HCT116 (cell line): ENCODE data around the gene ABCG8. TPM values are rescaled to one million over a fixed set of nuclear protein-coding genes. Genes with fewer than 3 reads are reported as not detected.

Experiments used
- ATAC-seq: fragments of 200-7000 bp; cut with Tn5 transposase; 2 replicates; pipeline ENCODE4 v1.9.1; 2020; ENCODE audit warnings: mild to moderate bottlenecking, moderate library complexity
- BruUV-seq: library from RNA; stranded (reverse); fragments of 400-500 nt; replicated peaks from 2 replicates; lab custom pipeline; 2021; lab: Mats Ljungman, UMichigan
- CTCF ChIA-PET: fragments of 300-600 bp; sonication (Branson Sonifier 250); formaldehyde crosslinking; loops from one replicate; lab custom pipeline; 2021; ENCODE audit warnings: antibody characterized with exemption; lab: Charles Lee
- POLR2A ChIA-PET: fragments of 300-600, 350-600 bp; sonication (Branson Sonifier 250); formaldehyde crosslinking; loops from one replicate; lab custom pipeline; 2021; ENCODE audit warnings: antibody characterized with exemption; lab: Charles Lee
- RAD21 ChIA-PET, 2 experiments: fragments of 300-600 bp; sonication (Branson Sonifier 250); formaldehyde crosslinking; loops; one replicate each; lab custom pipeline; 2023; ENCODE audit warnings: low total read pairs in 2 of 2; ENCODE audit not compliant: uncharacterized antibody in 2 of 2, unreplicated experiment in 2 of 2, low non-redundant PET in 1 of 2; lab: Charles Lee
- DNase-seq: peaks from one replicate; pipeline ENCODE4 v3.0.0-alpha.2; 2010; ENCODE audit warnings: low read depth, low spot score
- H2AFZ ChIP-seq: fragments of 200-600 bp; shearing (Covaris generic), sonication (generic); 2 replicates; pipeline ENCODE4 v1.6.1; 2017; ENCODE audit warnings: low read depth, mixed run types, mixed read lengths, antibody characterized with exemption, low read length; ENCODE audit not compliant: poor library complexity, severe bottlenecking
- H3K27ac ChIP-seq: 2 replicates; pipeline ENCODE4 v1.5.1; 2012; ENCODE audit warnings: low read depth, low read length
- H3K27me3 ChIP-seq: fragments of 200-600 bp; sonication (generic); 2 replicates; pipeline ENCODE4 v1.6.1; 2016; ENCODE audit warnings: mixed run types, low read length, mixed read lengths; ENCODE audit not compliant: insufficient read depth
- H3K36me3 ChIP-seq, 2 experiments: fragments of 200-500 bp in 1 of 2; fragments of 200-600 bp in 1 of 2; sonication (Bioruptor generic) in 1 of 2; sonication (generic) in 1 of 2; 2 replicates each; pipeline versions ENCODE4 v1.5.1 to v1.6.1; 2014 to 2016; ENCODE audit warnings: low read length in 2 of 2, inconsistent platforms in 1 of 2, mixed read lengths in 1 of 2, mixed run types in 1 of 2; ENCODE audit not compliant: insufficient read depth in 2 of 2, control insufficient read depth in 1 of 2
- H3K4me1 ChIP-seq, 2 experiments: fragments of 200-600 bp in 1 of 2; sonication (generic) in 1 of 2; 2 replicates each; pipeline versions ENCODE4 v1.5.1 to v1.6.1; 2012 to 2017; ENCODE audit warnings: low read length in 2 of 2, inconsistent platforms in 1 of 2, mild to moderate bottlenecking in 1 of 2, mixed read lengths in 1 of 2, mixed run types in 1 of 2, moderate library complexity in 1 of 2; ENCODE audit not compliant: insufficient read depth in 2 of 2, control insufficient read depth in 1 of 2
- H3K4me2 ChIP-seq: fragments of 200-600 bp; sonication (generic); 2 replicates; pipeline ENCODE4 v1.6.1; 2017; ENCODE audit warnings: mixed run types, low read length, mixed read lengths
- H3K4me3 ChIP-seq, 2 experiments: fragments of 200-600 bp in 1 of 2; sonication (generic) in 1 of 2; replicated peaks in 1 of 2; 2 replicates each; pipeline ENCODE4 v1.5.1; 2011 to 2016; ENCODE audit warnings: low read length in 2 of 2, control low read depth in 1 of 2, low read depth in 1 of 2, mild to moderate bottlenecking in 1 of 2, mixed read lengths in 1 of 2, mixed run types in 1 of 2
- H3K79me2 ChIP-seq: fragments of 200-600 bp; sonication (generic); 2 replicates; pipeline ENCODE4 v1.6.1; 2017; ENCODE audit warnings: mild to moderate bottlenecking, mixed run types, low read length, moderate library complexity, mixed read lengths; ENCODE audit not compliant: insufficient read depth
- H3K9ac ChIP-seq: fragments of 200-600 bp; sonication (generic); 2 replicates; pipeline ENCODE4 v1.6.1; 2016; ENCODE audit warnings: low read length, mixed read lengths
- H3K9me2 ChIP-seq: fragments of 200-600 bp; sonication (generic), shearing (Covaris generic); 2 replicates; pipeline ENCODE4 v1.6.1; 2017; ENCODE audit warnings: mixed run types, mild to moderate bottlenecking, moderate library complexity; ENCODE audit not compliant: insufficient read depth
- H3K9me3 ChIP-seq, 2 experiments: fragments of 200-500 bp in 1 of 2; fragments of 200-600 bp in 1 of 2; sonication (Bioruptor generic) in 1 of 2; sonication (generic) in 1 of 2; 2 replicates each; pipeline ENCODE4 v1.6.1; 2014 to 2017; ENCODE audit warnings: low read length in 2 of 2, mixed read lengths in 2 of 2, inconsistent platforms in 1 of 2, low read depth in 1 of 2, mild to moderate bottlenecking in 1 of 2, mixed run types in 1 of 2, moderate library complexity in 1 of 2; ENCODE audit not compliant: control insufficient read depth in 1 of 2, insufficient read depth in 1 of 2
- H4K20me1 ChIP-seq: fragments of 200-600 bp; sonication (generic), shearing (Covaris generic); 2 replicates; pipeline ENCODE4 v1.6.1; 2017; ENCODE audit warnings: mixed run types, mild to moderate bottlenecking, moderate library complexity; ENCODE audit not compliant: insufficient read depth
- CBX3 ChIP-seq: IDR thresholded peaks from 2 replicates; pipeline ENCODE4 v1.6.1; 2012; ENCODE audit warnings: low read depth
- CEBPB ChIP-seq: IDR thresholded peaks from 2 replicates; pipeline ENCODE4 v1.6.1; 2012; ENCODE audit warnings: low read depth
- CTCF ChIP-seq, 3 experiments: fragments of 200-600 bp in 1 of 3; sonication (generic) in 1 of 3; IDR thresholded peaks in 2 of 3; conservative IDR thresholded peaks in 1 of 3; 2 replicates each; pipeline ENCODE4 v1.5.1; 2012 to 2017; ENCODE audit warnings: low read depth in 2 of 3, low read length in 2 of 3, antibody characterized with exemption in 1 of 3, borderline replicate concordance in 1 of 3, control low read depth in 1 of 3, mild to moderate bottlenecking in 1 of 3, mixed read lengths in 1 of 3, mixed run types in 1 of 3, moderate library complexity in 1 of 3; ENCODE audit not compliant: insufficient read depth in 1 of 3
- EGR1 ChIP-seq: IDR thresholded peaks from 2 replicates; pipeline ENCODE4 v1.6.1; 2012; ENCODE audit warnings: low read depth
- EZH2 ChIP-seq: fragments of 200-600 bp; sonication (generic); IDR thresholded peaks from 2 replicates; pipeline ENCODE4 v1.6.1; 2017; ENCODE audit warnings: antibody characterized with exemption, mixed run types
- EZH2phosphoT487 ChIP-seq: fragments of 200-600 bp; IDR thresholded peaks from 2 replicates; pipeline ENCODE4 v1.6.1; 2018; ENCODE audit warnings: antibody characterized with exemption, borderline replicate concordance
- FOSL1 ChIP-seq: IDR thresholded peaks from 2 replicates; pipeline ENCODE4 v1.6.1; 2012; ENCODE audit warnings: low read depth
- RAD21 ChIP-seq: IDR thresholded peaks from 2 replicates; pipeline ENCODE4 v1.6.1; 2012; ENCODE audit warnings: low read depth, mild to moderate bottlenecking
- SRF ChIP-seq: IDR thresholded peaks from 2 replicates; pipeline ENCODE4 v1.6.1; 2012; ENCODE audit warnings: low read depth
- YY1 ChIP-seq: IDR thresholded peaks from 2 replicates; pipeline ENCODE4 v1.6.1; 2011; ENCODE audit warnings: low read length, low read depth, moderate library complexity, mild to moderate bottlenecking; ENCODE audit not compliant: insufficient replicate concordance; ENCODE audit errors: extremely low read depth
- ZFX ChIP-seq: fragments of 450-650 bp; IDR thresholded peaks from 2 replicates; pipeline ENCODE4 v1.6.1; 2017
- intact Hi-C: fragments of 100-400 bp; cut with micrococcal nuclease; formaldehyde crosslinking; loops from 2 replicates; pipeline ENCODE4 v1.10.0; 2022
- total RNA-seq: library from RNA; stranded (reverse); gene quantifications from one replicate; pipeline ENCODE4 v1.2.1, GENCODE V29; 2021; ENCODE audit not compliant: unreplicated experiment

ABCG8 gene
- total RNA-seq, 1 experiment from 2014 or later, result 0.05 TPM

- BruUV-seq, result no TSS peak
- H2AFZ ChIP-seq, result no peak overlapping the region
- ATAC-seq, result no peak
These were observed 19.1 kb upstream of the ABCG8 start for GRCh38 chr2:43819491-43820163.

More at GRCh38 chr2:43819491-43820163, 19.1 kb upstream of the ABCG8 start:
- no peaks in the 10 kb centered on the region for H4K20me1 ChIP-seq
- CTCF ChIA-PET, result no interaction called here
- RAD21 ChIA-PET, result no interaction called here
- no peak overlapping the region for H3K4me3 ChIP-seq
- no peak overlapping the region for H3K9ac ChIP-seq
- H3K79me2 ChIP-seq, result no peaks in the 10 kb centered on the region
- peaks cover 0 to 8% of the 10 kb centered on the region in 2 experiments; a peak in 2 of 4 replicates for H3K4me1 ChIP-seq
- H3K36me3 ChIP-seq, result no peaks in the 10 kb centered on the region
- H3K9me3 ChIP-seq, result no peaks in the 10 kb centered on the region
- no peak overlapping the region for H3K4me2 ChIP-seq
- no peak overlapping the region for H3K27ac ChIP-seq
- TF ChIP-seq EZH2phosphoT487 (no peak), FOSL1 (no peak), CEBPB (no peak), EGR1 (no peak), CBX3 (no peak), YY1 (no peak), CTCF (IDR thresholded peaks at IDR 0.05 in 2 of 3, conservative IDR thresholded peaks at IDR 0.05 in 1 of 3; ENCODE audit: borderline replicate concordance in 1 of 3, insufficient read depth in 1 of 3, low read depth in 2 of 3, low read length in 2 of 3) (no peak), RAD21 (no peak), SRF (no peak), ZFX (no peak), EZH2 (no peak)
- peaks cover 23% of the 10 kb centered on the region; the same call in 1 of the 2 replicates for H3K27me3 ChIP-seq
- H3K9me2 ChIP-seq, result no peaks in the 10 kb centered on the region
- no peak for DNase-seq
- POLR2A ChIA-PET, result no interaction called here
- intact Hi-C loops, result no loop called here
